OCI-LY1 (cell line): Measurements from ENCODE around the gene TMTC4.

Source experiments
- H2AFZ ChIP-seq: fragments of 200-600 bp; sonication (generic), shearing (Covaris generic); 2 replicates; pipeline ENCODE4 v1.6.0; 2014; ENCODE audit warnings: antibody characterized with exemption, mild to moderate bottlenecking, low read length
- H3F3A ChIP-seq: fragments of 200-600 bp; sonication (generic), shearing (Covaris generic); 2 replicates; pipeline ENCODE4 v1.6.0; 2014; ENCODE audit warnings: mild to moderate bottlenecking, antibody characterized with exemption, low read length, moderate library complexity; ENCODE audit not compliant: insufficient read depth
- H3K27ac ChIP-seq: fragments of 200-600 bp; sonication (generic); 2 replicates; pipeline ENCODE4 v1.5.1; 2014; ENCODE audit warnings: low read length, mixed run types, mild to moderate bottlenecking, low read depth; ENCODE audit not compliant: poor library complexity, severe bottlenecking
- H3K27me3 ChIP-seq: fragments of 200-600 bp; sonication (generic); 2 replicates; pipeline ENCODE4 v1.6.0; 2014; ENCODE audit warnings: antibody characterized with exemption, mild to moderate bottlenecking, low read length, moderate library complexity; ENCODE audit not compliant: insufficient read depth
- H3K36me3 ChIP-seq: fragments of 200-600 bp; sonication (generic); 2 replicates; pipeline ENCODE4 v1.6.1; 2014; ENCODE audit warnings: mild to moderate bottlenecking, antibody characterized with exemption, low read length, moderate library complexity, mixed read lengths; ENCODE audit not compliant: insufficient read depth
- H3K4me1 ChIP-seq: fragments of 200-600 bp; sonication (generic); 2 replicates; pipeline ENCODE4 v1.5.1; 2014; ENCODE audit warnings: mild to moderate bottlenecking, low read length, moderate library complexity; ENCODE audit not compliant: insufficient read depth, severe bottlenecking
- H3K4me2 ChIP-seq: fragments of 200-600 bp; sonication (generic), shearing (Covaris generic); 2 replicates; pipeline ENCODE4 v1.6.1; 2014; ENCODE audit warnings: low read length
- H3K4me3 ChIP-seq: fragments of 200-600 bp; sonication (generic); 2 replicates; pipeline ENCODE4 v1.5.1; 2014; ENCODE audit warnings: low read length, low read depth, mild to moderate bottlenecking, mixed read lengths; ENCODE audit not compliant: poor library complexity, severe bottlenecking
- H3K79me2 ChIP-seq: fragments of 200-600 bp; shearing (Covaris generic); 2 replicates; pipeline ENCODE4 v1.6.1; 2016; ENCODE audit warnings: mixed run types, low read length, mixed read lengths; ENCODE audit not compliant: insufficient read depth
- H3K9ac ChIP-seq: fragments of 200-600 bp; sonication (generic), shearing (Covaris generic); 2 replicates; pipeline ENCODE4 v1.6.1; 2014; ENCODE audit warnings: mild to moderate bottlenecking, low read length, mixed read lengths
- H3K9me2 ChIP-seq: fragments of 200-600 bp; sonication (generic), shearing (Covaris generic); 2 replicates; pipeline ENCODE4 v1.6.1; 2014; ENCODE audit warnings: low read depth, mild to moderate bottlenecking, low read length, mixed read lengths
- H3K9me3 ChIP-seq: fragments of 200-600 bp; shearing (Covaris generic); 2 replicates; pipeline ENCODE4 v1.6.1; 2014; ENCODE audit warnings: low read length, mixed read lengths
- H4K20me1 ChIP-seq: fragments of 200-600 bp; sonication (generic), shearing (Covaris generic); 2 replicates; pipeline ENCODE4 v1.6.0; 2016; ENCODE audit warnings: mild to moderate bottlenecking, low read length; ENCODE audit not compliant: insufficient read depth
- CTCF ChIP-seq: fragments of 200-600 bp; sonication (generic), shearing (Covaris generic); IDR thresholded peaks from 2 replicates; pipeline ENCODE4 v1.5.1; 2017; ENCODE audit warnings: mild to moderate bottlenecking, antibody characterized with exemption, low read length, moderate library complexity, mixed read lengths
- EZH2 ChIP-seq: fragments of 200-600 bp; sonication (generic), shearing (Covaris generic); IDR thresholded peaks from 2 replicates; pipeline ENCODE4 v1.8.0; 2017; ENCODE audit warnings: borderline replicate concordance, mixed run types, mild to moderate bottlenecking, antibody characterized with exemption, low read length, moderate library complexity, mixed read lengths

The TMTC4 gene

DNA sequence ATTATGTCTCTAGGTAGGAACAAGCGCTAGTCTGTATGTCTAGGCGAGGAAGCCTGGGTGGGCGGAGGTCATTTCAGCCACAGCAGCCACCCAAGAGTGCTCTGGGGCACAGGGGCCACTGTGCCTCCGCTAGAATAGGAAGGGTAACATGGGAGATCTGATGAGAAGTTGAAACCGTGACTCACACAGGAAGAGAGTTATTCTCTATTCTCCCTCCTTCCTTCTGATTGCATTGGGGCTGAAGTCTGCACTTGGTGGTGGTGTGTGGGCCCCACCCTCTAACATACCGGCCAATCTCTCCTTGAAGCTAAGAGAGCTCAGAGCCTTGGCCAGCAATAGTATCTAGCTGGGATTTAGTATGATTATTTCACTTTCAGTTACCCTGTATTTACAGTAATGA, 65.7 kb downstream of the TMTC4 start:
- H3K27me3 ChIP-seq = no peaks in the 10 kb centered on the region
- no peaks in the 10 kb centered on the region for H3K9me3 ChIP-seq
- H3K36me3 ChIP-seq = no peaks in the 10 kb centered on the region
- H3F3A ChIP-seq = no peaks in the 10 kb centered on the region
- H3K9me2 ChIP-seq = no peaks in the 10 kb centered on the region
- H3K79me2 ChIP-seq = no peaks in the 10 kb centered on the region
- no peak overlapping the region for H3K9ac ChIP-seq
- peaks cover 19% of the 10 kb centered on the region for H3K4me1 ChIP-seq
- no peak overlapping the region for H3K27ac ChIP-seq
- no peak overlapping the region for H3K4me3 ChIP-seq
- no peaks in the 10 kb centered on the region for H4K20me1 ChIP-seq
- no peak overlapping the region for H2AFZ ChIP-seq
- TF ChIP-seq CTCF (no peak), EZH2 (no peak)
- no peak overlapping the region for H3K4me2 ChIP-seq

- no peak for TF ChIP-seq EZH2
- TF ChIP-seq CTCF = no peak
- H4K20me1 ChIP-seq = no peaks in the 10 kb centered on the region
- H2AFZ ChIP-seq = no peak overlapping the region
- no peak overlapping the region for H3K4me3 ChIP-seq
- no peaks in the 10 kb centered on the region for H3K27me3 ChIP-seq
- no peaks in the 10 kb centered on the region for H3K9me2 ChIP-seq
- no peak overlapping the region for H3K27ac ChIP-seq
- no peaks in the 10 kb centered on the region for H3K9me3 ChIP-seq
- H3K4me1 ChIP-seq = peaks cover 19% of the 10 kb centered on the region
- no peaks in the 10 kb centered on the region for H3F3A ChIP-seq
- H3K36me3 ChIP-seq = no peaks in the 10 kb centered on the region
- no peak overlapping the region for H3K4me2 ChIP-seq
- H3K9ac ChIP-seq = no peak overlapping the region
- no peaks in the 10 kb centered on the region for H3K79me2 ChIP-seq
These were observed 66.1 kb downstream of the TMTC4 start for GRCh38 chr13:100608489-100608888.

- H3K79me2 ChIP-seq = no peaks in the 10 kb centered on the region
- no peak overlapping the region for H3K9ac ChIP-seq
- H4K20me1 ChIP-seq = no peaks in the 10 kb centered on the region
- no peak for TF ChIP-seq EZH2
- TF ChIP-seq CTCF = no peak
- no peaks in the 10 kb centered on the region for H3K9me2 ChIP-seq
- H3K27me3 ChIP-seq = no peaks in the 10 kb centered on the region
- H3F3A ChIP-seq = no peaks in the 10 kb centered on the region
- no peaks in the 10 kb centered on the region for H3K9me3 ChIP-seq
- H2AFZ ChIP-seq = no peak overlapping the region
- H3K36me3 ChIP-seq = no peaks in the 10 kb centered on the region
- no peak overlapping the region for H3K27ac ChIP-seq
- H3K4me1 ChIP-seq = peaks cover 8% of the 10 kb centered on the region
- no peak overlapping the region for H3K4me2 ChIP-seq
- H3K4me3 ChIP-seq = no peak overlapping the region
These were observed 69.5 kb downstream of the TMTC4 start for GRCh38 chr13:100604918-100605710.
